ENCODE data around the gene CPVL.

The CPVL gene

GRCh38 chr7:29139191-29139590 lies 7.1 kb downstream of the CPVL start:
- no peak for DNase-seq
- intact Hi-C loops (cut with DNase I; ENCODE audit: low total_unique reads) = no loop called here
- Histone ChIP-seq H3K27ac (no peak overlapping the region), H3K4me1 (no peaks in the 10 kb centered on the region), H3K27me3 (no peaks in the 10 kb centered on the region), H3K36me3 (no peaks in the 10 kb centered on the region), H3K9me3 (peaks cover 0 to 6% (median 0%) of the 10 kb centered on the region in 3 donors), H3K4me3 (no peak overlapping the region)
- TF ChIP-seq CTCF (IDR thresholded peaks at IDR 0.05) = no peak

GRCh38 chr7:29138588-29138987 lies 7.7 kb downstream of the CPVL start:
- peaks cover 0 to 6% (median 0%) of the 10 kb centered on the region in 3 donors for H3K9me3 ChIP-seq
- no peak overlapping the region for H3K4me3 ChIP-seq
- intact Hi-C loops (cut with DNase I; ENCODE audit: low total_unique reads) = no loop called here
- DNase-seq = no peak
- no peaks in the 10 kb centered on the region for H3K36me3 ChIP-seq
- no peaks in the 10 kb centered on the region for H3K27me3 ChIP-seq
- no peak for TF ChIP-seq CTCF (IDR thresholded peaks at IDR 0.05)
- H3K27ac ChIP-seq = no peak overlapping the region
- no peaks in the 10 kb centered on the region for H3K4me1 ChIP-seq

- peaks cover 0 to 6% (median 0%) of the 10 kb centered on the region in 3 donors for H3K9me3 ChIP-seq
- no peak for TF ChIP-seq CTCF (IDR thresholded peaks at IDR 0.05)
- no peak for DNase-seq
- H3K27ac ChIP-seq = no peak overlapping the region
- H3K27me3 ChIP-seq = no peaks in the 10 kb centered on the region
- intact Hi-C loops (cut with DNase I; ENCODE audit: low total_unique reads) = no loop called here
- H3K4me1 ChIP-seq = no peaks in the 10 kb centered on the region
- H3K36me3 ChIP-seq = no peaks in the 10 kb centered on the region
- H3K4me3 ChIP-seq = no peak overlapping the region
These were observed 10.5 kb downstream of the CPVL start for GRCh38 chr7:29135846-29136245.

- Histone ChIP-seq H3K27ac (no peak overlapping the region), H3K27me3 (no peaks in the 10 kb centered on the region), H3K4me3 (no peak overlapping the region), H3K9me3 (peaks cover 0 to 6% (median 0%) of the 10 kb centered on the region in 3 donors), H3K4me1 (no peaks in the 10 kb centered on the region), H3K36me3 (no peaks in the 10 kb centered on the region)
- no peak for TF ChIP-seq CTCF (IDR thresholded peaks at IDR 0.05)
- no peak for DNase-seq
- intact Hi-C loops (cut with DNase I; ENCODE audit: low total_unique reads) = no loop called here
These were observed 13.4 kb downstream of the CPVL start for GRCh38 chr7:29132980-29133379.

- DNase-seq = no peak
- peaks cover 0 to 6% (median 0%) of the 10 kb centered on the region in 3 donors for H3K9me3 ChIP-seq
- H3K4me3 ChIP-seq = no peak overlapping the region
- H3K27me3 ChIP-seq = no peaks in the 10 kb centered on the region
- H3K36me3 ChIP-seq = no peaks in the 10 kb centered on the region
- no peak for TF ChIP-seq CTCF (IDR thresholded peaks at IDR 0.05)
- H3K4me1 ChIP-seq = no peaks in the 10 kb centered on the region
- no peak overlapping the region for H3K27ac ChIP-seq
- intact Hi-C loops (cut with DNase I; ENCODE audit: low total_unique reads) = no loop called here
These were observed 14.7 kb downstream of the CPVL start for GRCh38 chr7:29131678-29132077.

- no peaks in the 10 kb centered on the region for H3K9me3 ChIP-seq
- no peaks in the 10 kb centered on the region for H3K4me1 ChIP-seq
- H3K4me3 ChIP-seq = no peak overlapping the region
- intact Hi-C loops (cut with DNase I; ENCODE audit: low total_unique reads) = no loop called here
- no peaks in the 10 kb centered on the region for H3K36me3 ChIP-seq
- H3K27ac ChIP-seq = no peak overlapping the region
- TF ChIP-seq CTCF (IDR thresholded peaks at IDR 0.05) = no peak
- H3K27me3 ChIP-seq = no peaks in the 10 kb centered on the region
- DNase-seq = no peak
These were observed 16.2 kb downstream of the CPVL start for GRCh38 chr7:29130096-29130495.
